ENCODE measurements around the gene MTHFSD. TPM values are rescaled to one million over a fixed set of nuclear protein-coding genes. Genes with fewer than 3 reads are reported as not detected.

The MTHFSD gene, protein sequence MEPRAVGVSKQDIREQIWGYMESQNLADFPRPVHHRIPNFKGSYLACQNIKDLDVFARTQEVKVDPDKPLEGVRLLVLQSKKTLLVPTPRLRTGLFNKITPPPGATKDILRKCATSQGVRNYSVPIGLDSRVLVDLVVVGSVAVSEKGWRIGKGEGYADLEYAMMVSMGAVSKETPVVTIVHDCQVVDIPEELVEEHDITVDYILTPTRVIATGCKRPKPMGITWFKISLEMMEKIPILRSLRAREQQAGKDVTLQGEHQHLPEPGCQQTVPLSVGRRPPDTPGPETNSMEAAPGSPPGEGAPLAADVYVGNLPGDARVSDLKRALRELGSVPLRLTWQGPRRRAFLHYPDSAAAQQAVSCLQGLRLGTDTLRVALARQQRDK
- 9.7 and 16.6 TPM in 2 replicates for total RNA-seq

DNA sequence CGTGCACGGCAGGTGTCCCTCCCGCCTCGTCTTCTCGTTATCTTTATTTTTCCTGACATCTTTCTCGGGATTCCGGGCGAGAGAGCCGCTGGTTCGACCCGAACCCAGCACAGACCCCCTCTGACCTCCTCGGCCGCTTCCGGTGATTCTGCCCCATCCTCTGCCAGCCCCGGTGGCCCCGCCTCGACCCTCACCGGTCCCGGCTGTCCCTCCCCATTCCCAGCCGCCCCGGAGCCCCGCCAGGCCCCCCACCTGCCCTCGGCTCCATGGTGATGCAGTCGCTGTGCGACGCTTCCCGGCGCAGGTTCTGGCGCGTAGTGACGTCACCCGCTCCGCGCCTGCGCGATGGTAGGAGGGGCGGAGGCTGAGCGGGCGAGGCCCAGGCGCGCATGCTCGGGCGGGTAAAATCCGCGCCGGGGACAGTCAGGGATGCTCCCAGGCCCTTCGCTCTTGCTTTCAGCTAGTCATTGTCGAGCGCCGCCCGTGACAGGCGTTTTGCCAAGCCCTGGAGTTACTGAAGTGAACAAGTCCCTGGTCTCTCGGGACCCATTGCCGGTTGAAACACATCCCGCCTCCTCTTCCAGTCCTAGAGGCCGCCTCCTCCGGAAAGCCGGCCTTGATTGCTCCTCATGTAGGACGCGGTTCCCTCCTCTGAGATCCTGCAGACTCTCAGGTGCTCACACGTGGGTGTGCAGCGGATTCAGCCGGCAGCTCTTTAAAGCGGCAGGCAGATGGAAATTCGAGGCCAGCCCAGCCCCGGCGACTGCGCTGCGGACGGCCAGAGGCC is at the start of gene MTHFSD:
TSS of gene MTHFSD (minus strand) at position 319 of the 787 bp plus-strand sequence. CDS start at position 268, 51 bp downstream.

DNA sequence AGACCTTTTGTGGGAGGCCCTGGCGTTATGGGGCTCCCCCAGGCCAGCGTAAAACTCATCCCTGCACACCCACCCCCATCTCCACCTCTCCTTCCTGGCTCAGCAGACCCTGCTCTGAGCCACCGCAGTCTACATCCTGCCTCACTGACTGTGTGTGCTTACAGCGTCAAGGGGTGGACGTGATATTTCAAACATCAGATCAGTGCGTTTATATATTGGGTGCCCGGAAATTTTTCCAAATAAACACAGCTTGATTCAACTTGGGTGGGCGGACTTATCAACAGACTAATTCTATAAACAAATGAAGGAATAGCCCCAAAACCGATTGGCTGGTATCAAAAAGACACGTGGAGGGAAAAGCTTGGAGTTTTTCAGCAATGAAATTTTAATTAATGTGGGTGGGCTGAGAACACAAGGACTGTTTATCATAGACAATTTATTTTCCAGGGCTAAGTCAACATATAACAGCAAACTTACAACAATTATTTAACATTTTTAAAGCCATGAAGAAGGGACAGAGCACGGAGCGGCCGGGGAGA is 23.1 kb upstream of the MTHFSD start, which contains the start of gene FOXL1:
TSS of gene FOXL1 (plus strand) at position 489 of the 539 bp plus-strand sequence. CDS start 175 bp downstream, outside the sequence.

DNA sequence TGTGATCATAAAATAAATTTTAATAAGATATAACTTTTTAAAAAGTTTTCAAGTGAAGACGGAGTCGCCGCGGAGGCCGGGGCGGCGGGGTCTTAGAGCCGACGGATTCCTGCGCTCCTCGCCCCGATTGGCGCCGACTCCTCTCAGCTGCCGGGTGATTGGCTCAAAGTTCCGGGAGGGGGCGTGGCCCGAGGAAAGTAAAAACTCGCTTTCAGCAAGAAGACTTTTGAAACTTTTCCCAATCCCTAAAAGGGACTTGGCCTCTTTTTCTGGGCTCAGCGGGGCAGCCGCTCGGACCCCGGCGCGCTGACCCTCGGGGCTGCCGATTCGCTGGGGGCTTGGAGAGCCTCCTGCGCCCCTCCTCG is 11.5 kb upstream of the MTHFSD start, which contains the start of gene FOXC2:
TSS of gene FOXC2 (plus strand) at position 229 of the 365 bp plus-strand sequence. CDS start 507 bp downstream, outside the sequence.

DNA sequence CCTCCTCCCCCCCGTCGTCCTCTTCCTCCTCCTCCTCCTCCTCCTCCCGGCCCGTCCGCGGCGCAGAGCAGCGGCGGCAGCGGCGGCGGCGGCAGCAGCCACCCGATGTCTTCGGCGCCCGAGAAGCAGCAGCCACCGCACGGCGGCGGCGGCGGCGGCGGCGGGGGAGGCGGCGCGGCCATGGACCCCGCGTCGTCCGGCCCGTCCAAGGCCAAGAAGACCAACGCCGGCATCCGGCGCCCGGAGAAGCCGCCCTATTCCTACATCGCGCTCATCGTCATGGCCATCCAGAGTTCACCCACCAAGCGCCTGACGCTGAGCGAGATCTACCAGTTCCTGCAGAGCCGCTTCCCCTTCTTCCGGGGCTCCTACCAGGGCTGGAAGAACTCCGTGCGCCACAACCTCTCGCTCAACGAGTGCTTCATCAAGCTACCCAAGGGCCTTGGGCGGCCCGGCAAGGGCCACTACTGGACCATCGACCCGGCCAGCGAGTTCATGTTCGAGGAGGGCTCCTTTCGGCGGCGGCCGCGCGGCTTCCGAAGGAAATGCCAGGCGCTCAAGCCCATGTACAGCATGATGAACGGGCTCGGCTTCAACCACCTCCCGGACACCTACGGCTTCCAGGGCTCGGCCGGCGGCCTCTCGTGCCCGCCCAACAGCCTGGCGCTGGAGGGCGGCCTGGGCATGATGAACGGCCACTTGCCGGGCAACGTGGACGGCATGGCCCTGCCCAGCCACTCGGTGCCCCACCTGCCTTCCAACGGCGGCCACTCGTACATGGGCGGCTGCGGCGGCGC is 44.4 kb downstream of the MTHFSD start, which contains the start of gene FOXF1:
TSS of gene FOXF1 (plus strand) at position 63 of the 797 bp plus-strand sequence. CDS start at position 106, 43 bp downstream.

Other genes with a start within 250 kb of the MTHFSD start
- gene FOXF1, start 44.7 kb downstream of the MTHFSD start, total RNA-seq, result 1.1 and 2.2 TPM in 2 replicates
- gene FOXC2, start 11.6 kb upstream of the MTHFSD start, total RNA-seq, result 1.7 and 6.3 TPM in 2 replicates
- gene FOXL1, start 23.3 kb upstream of the MTHFSD start, total RNA-seq, result 1.2 and 2.3 TPM in 2 replicates

Data from pericardium fibroblast (primary cell).